H1 (cell line): ENCODE measurements around the gene TRAPPC13. TPM values are rescaled to one million over a fixed set of nuclear protein-coding genes. Genes with fewer than 3 reads are reported as not detected.

ENCODE experiments used
- CTCF ChIA-PET: fragments of 300-600 bp; sonication (Branson Sonifier 250); formaldehyde crosslinking; loops from one replicate; lab custom pipeline; 2021; ENCODE audit not compliant: partially characterized antibody; lab: Charles Lee
- POLR2A ChIA-PET: fragments of 300-600 bp; sonication (Branson Sonifier 250); formaldehyde crosslinking; loops from one replicate; lab custom pipeline; 2021; ENCODE audit warnings: inconsistent platforms; ENCODE audit not compliant: partially characterized antibody; lab: Charles Lee
- DNase-seq, 2 experiments: peaks; one replicate each; pipeline versions ENCODE4 v3.0.0 to v3.0.0-alpha.2; 2010 to 2022; ENCODE audit warnings: low spot score in 2 of 2, low read depth in 1 of 2, mixed read lengths in 1 of 2
- FAIRE-seq: peaks from 2 replicates; lab custom pipeline; 2011; peaks lifted over from hg19 to GRCh38; lab: Jason Lieb, UNC
- H2AFZ ChIP-seq: 2 replicates; pipeline ENCODE4 v1.8.1; 2012; ENCODE audit warnings: low read length, inconsistent platforms
- H2AK5ac ChIP-seq: 2 replicates; pipeline ENCODE4 v1.6.1; 2013; ENCODE audit warnings: low read depth, low read length
- H2BK120ac ChIP-seq: replicated peaks from 2 replicates; pipeline ENCODE3; 2013; ENCODE audit warnings: low read depth, low read length, inconsistent platforms
- H2BK12ac ChIP-seq: 2 replicates; pipeline ENCODE4 v1.6.1; 2013; ENCODE audit warnings: low read depth, low read length
- H2BK15ac ChIP-seq: 2 replicates; pipeline ENCODE4 v1.6.1; 2013; ENCODE audit warnings: low read length
- H2BK20ac ChIP-seq: 2 replicates; pipeline ENCODE4 v1.6.1; 2013; ENCODE audit warnings: low read length
- H2BK5ac ChIP-seq: 2 replicates; pipeline ENCODE4 v1.6.1; 2013; ENCODE audit warnings: low read depth, low read length
- H3K14ac ChIP-seq: 2 replicates; pipeline ENCODE4 v1.6.1; 2013; ENCODE audit warnings: inconsistent platforms; ENCODE audit not compliant: insufficient read length
- H3K18ac ChIP-seq: 2 replicates; pipeline ENCODE4 v1.6.1; 2013; ENCODE audit warnings: low read length; ENCODE audit errors: extremely low read depth
- H3K23ac ChIP-seq: 2 replicates; pipeline ENCODE4 v1.6.1; 2013; ENCODE audit warnings: inconsistent platforms; ENCODE audit not compliant: insufficient read length
- H3K23me2 ChIP-seq: 2 replicates; pipeline ENCODE4 v1.6.1; 2013; ENCODE audit warnings: low read depth, low read length
- H3K27ac ChIP-seq: 2 replicates; pipeline ENCODE4 v1.6.1; 2011; ENCODE audit warnings: low read depth, low read length, inconsistent platforms
- H3K27me3 ChIP-seq, 4 experiments: replicated peaks in 1 of 4; 1 replicate in 1 of 4; 2 replicates in 3 of 4; pipeline versions ENCODE4 v1.6.1 to v1.8.1; 2011 to 2013; ENCODE audit warnings: low read length in 3 of 4, mild to moderate bottlenecking in 3 of 4, inconsistent platforms in 2 of 4, mixed read lengths in 2 of 4, moderate library complexity in 1 of 4; ENCODE audit not compliant: control insufficient read depth in 3 of 4, insufficient read depth in 3 of 4; ENCODE audit errors: extremely low read depth in 1 of 4
- H3K36me3 ChIP-seq, 4 experiments: 2 replicates each; pipeline versions ENCODE4 v1.6.1 to v1.8.1; 2011 to 2013; ENCODE audit warnings: mild to moderate bottlenecking in 4 of 4, low read length in 3 of 4, moderate library complexity in 2 of 4, control low read depth in 1 of 4, inconsistent platforms in 1 of 4; ENCODE audit not compliant: insufficient read depth in 4 of 4, control insufficient read depth in 2 of 4
- H3K4ac ChIP-seq: replicated peaks from 2 replicates; pipeline ENCODE3; 2013; ENCODE audit warnings: low read length, low read depth, mixed read lengths, inconsistent platforms; ENCODE audit not compliant: insufficient read length
- H3K4me1 ChIP-seq, 4 experiments: replicated peaks in 1 of 4; 1 replicate in 1 of 4; 2 replicates in 3 of 4; pipeline versions ENCODE4 v1.6.1 to v1.8.1; 2011 to 2013; ENCODE audit warnings: low read length in 3 of 4, inconsistent platforms in 2 of 4, mixed read lengths in 1 of 4; ENCODE audit not compliant: insufficient read depth in 4 of 4, control insufficient read depth in 3 of 4
- H3K4me2 ChIP-seq, 2 experiments: 2 replicates each; pipeline versions ENCODE4 v1.6.1 to v1.8.1; 2011 to 2013; ENCODE audit warnings: low read depth in 2 of 2, low read length in 2 of 2, control low read depth in 1 of 2, inconsistent platforms in 1 of 2, mild to moderate bottlenecking in 1 of 2; ENCODE audit not compliant: insufficient read depth in 1 of 2
- H3K4me3 ChIP-seq, 4 experiments: fragments of 200-600, 300-600 bp in 1 of 4; sonication (generic), shearing (Covaris generic), sonication (Bioruptor Twin) in 1 of 4; 2 replicates each; pipeline versions ENCODE4 v1.5.1 to v1.8.1; 2011 to 2016; ENCODE audit warnings: low read length in 4 of 4, low read depth in 3 of 4, control low read depth in 2 of 4, inconsistent platforms in 2 of 4, mild to moderate bottlenecking in 2 of 4, mixed read lengths in 1 of 4, moderate library complexity in 1 of 4; ENCODE audit not compliant: insufficient read depth in 2 of 4; ENCODE audit errors: extremely low read depth in 1 of 4
- H3K56ac ChIP-seq: replicated peaks from 2 replicates; pipeline ENCODE3; 2013; ENCODE audit warnings: low read depth, mild to moderate bottlenecking, mixed read lengths, low read length, inconsistent platforms; ENCODE audit not compliant: insufficient read length
- H3K79me1 ChIP-seq: 2 replicates; pipeline ENCODE4 v1.6.1; 2013; ENCODE audit warnings: low read depth, low read length, control low read depth
- H3K79me2 ChIP-seq, 2 experiments: 2 replicates each; pipeline versions ENCODE4 v1.6.1 to v1.8.1; 2012 to 2013; ENCODE audit warnings: low read length in 2 of 2, mild to moderate bottlenecking in 2 of 2, inconsistent platforms in 1 of 2; ENCODE audit not compliant: insufficient read depth in 2 of 2, control insufficient read depth in 1 of 2
- H3K9ac ChIP-seq, 4 experiments: replicated peaks in 1 of 4; 1 replicate in 1 of 4; 2 replicates in 3 of 4; pipeline versions ENCODE4 v1.6.1 to v1.8.1; 2011 to 2013; ENCODE audit warnings: low read depth in 3 of 4, low read length in 3 of 4, control low read depth in 2 of 4, mild to moderate bottlenecking in 2 of 4, moderate library complexity in 2 of 4, inconsistent platforms in 1 of 4; ENCODE audit errors: extremely low read depth in 1 of 4
- H3K9me3 ChIP-seq, 2 experiments: 2 replicates each; pipeline versions ENCODE4 v1.6.1 to v1.8.1; 2012 to 2013; ENCODE audit warnings: mild to moderate bottlenecking in 2 of 2, moderate library complexity in 2 of 2, control low read depth in 1 of 2, inconsistent platforms in 1 of 2, low read depth in 1 of 2, low read length in 1 of 2, mixed read lengths in 1 of 2; ENCODE audit not compliant: insufficient read depth in 2 of 2
- H4K20me1 ChIP-seq, 2 experiments: replicated peaks in 1 of 2; 2 replicates each; pipeline versions ENCODE3 to v1.8.1; 2011 to 2013; ENCODE audit warnings: inconsistent platforms in 2 of 2, low read length in 2 of 2, mild to moderate bottlenecking in 1 of 2; ENCODE audit not compliant: insufficient read depth in 2 of 2, control insufficient read depth in 1 of 2
- H4K5ac ChIP-seq: 2 replicates; pipeline ENCODE4 v1.6.1; 2013; ENCODE audit warnings: low read length, low read depth, mixed read lengths, inconsistent platforms; ENCODE audit not compliant: insufficient read length
- H4K8ac ChIP-seq: 2 replicates; pipeline ENCODE4 v1.8.0; 2013; ENCODE audit warnings: mild to moderate bottlenecking, moderate library complexity, low read length, inconsistent platforms; ENCODE audit not compliant: insufficient read depth; ENCODE audit errors: extremely low read depth
- H4K91ac ChIP-seq: replicated peaks from 2 replicates; pipeline ENCODE3; 2013; ENCODE audit warnings: low read length, mixed read lengths, inconsistent platforms; ENCODE audit not compliant: insufficient read length
- BCL11A ChIP-seq, 2 experiments: IDR thresholded peaks; one replicate each; pipeline ENCODE4 v1.6.1; 2011; ENCODE audit warnings: low read depth in 2 of 2, low read length in 2 of 2, mild to moderate bottlenecking in 2 of 2
- CHD2 ChIP-seq: IDR thresholded peaks from 2 replicates; pipeline ENCODE4 v1.6.1; 2012; ENCODE audit warnings: low read length, improper control_type of control experiment
- CREB1 ChIP-seq: IDR thresholded peaks from 2 replicates; pipeline ENCODE4 v1.6.1; 2012; ENCODE audit warnings: inconsistent platforms
- CTBP2 ChIP-seq: IDR thresholded peaks from 2 replicates; pipeline ENCODE4 v1.7.0; 2011; ENCODE audit warnings: borderline replicate concordance, mild to moderate bottlenecking, moderate library complexity, mixed read lengths, low read length; ENCODE audit not compliant: insufficient read depth, insufficient read length
- RBBP5 ChIP-seq: IDR thresholded peaks from 2 replicates; pipeline ENCODE4 v1.7.1; 2012; ENCODE audit warnings: low read depth, mild to moderate bottlenecking, inconsistent platforms, low read length, moderate library complexity, borderline replicate concordance
- RNF2 ChIP-seq: fragments of 200-900, 300-1000 bp; sonication (generic); IDR thresholded peaks from 2 replicates; pipeline ENCODE4 v1.7.1; 2016; ENCODE audit warnings: borderline replicate concordance, low read depth, mild to moderate bottlenecking, antibody characterized with exemption, low read length; ENCODE audit not compliant: poor library complexity, severe bottlenecking; ENCODE audit errors: missing control alignments
- SAP30 ChIP-seq: fragments of 300-600 bp; sonication (generic); IDR thresholded peaks from 2 replicates; pipeline ENCODE4 v1.7.1; 2012; ENCODE audit warnings: low read length, moderate library complexity, mild to moderate bottlenecking, inconsistent platforms; ENCODE audit not compliant: insufficient read depth, insufficient replicate concordance
- SIRT6 ChIP-seq: IDR thresholded peaks from one replicate; pipeline ENCODE4 v1.7.1; 2012; ENCODE audit warnings: low read length, inconsistent platforms
- SP1 ChIP-seq: IDR thresholded peaks from 2 replicates; pipeline ENCODE4 v1.6.1; 2011; ENCODE audit warnings: low read depth, low read length
- TAF1 ChIP-seq: IDR thresholded peaks from 2 replicates; pipeline ENCODE4 v1.6.1; 2011; ENCODE audit warnings: mild to moderate bottlenecking, low read depth, low read length
- WGBS, 2 experiments: shearing (Covaris generic) in 1 of 2; methylation state at CpG; one replicate each; pipeline versions ENCODE4 v1.1.6 to v1.1.7; 2013 to 2015; ENCODE audit warnings: low lambda C conversion rate in 2 of 2, mixed read lengths in 2 of 2, inconsistent platforms in 1 of 2, low coverage in 1 of 2, missing lambda C conversion rate in 1 of 2; ENCODE audit not compliant: insufficient replicate concordance in 2 of 2, insufficient coverage in 1 of 2, insufficient read length in 1 of 2; ENCODE audit errors: extremely low coverage in 1 of 2, missing lambda C conversion rate in 1 of 2; 5-methylcytosine and 5-hydroxymethylcytosine counted together
- polyA plus RNA-seq, 7 experiments: library from polyadenylated mRNA; depleted of rRNA in 3 of 7; stranded (reverse) in 5 of 7; unstranded in 2 of 7; fragments of >200 nt in 5 of 7; fragments of 200-250 nt in 2 of 7; gene quantifications; 1 replicate in 5 of 7; 2 replicates in 1 of 7; 4 replicates in 1 of 7; pipeline versions ENCODE4 v1.2.1 to v1.2.3, GENCODE V29; 2011 to 2013; ENCODE audit warnings: missing spikeins in 2 of 7, mixed read lengths in 2 of 7
- total RNA-seq: library from RNA; stranded (reverse); fragmentation: NEBNext Ultra II Directional; extraction: Animal tissue kit (Norgen Biotek cat#: 25700); gene quantifications from 2 replicates; pipeline ENCODE4 v1.2.1, GENCODE V29; 2021

TRAPPC13 gene
- total and polyA plus RNA-seq, 2 of the 8 experiments (the other 6 are each of a cell fraction or from before 2014, with no cell fraction given), result 6.3 to 16.8 TPM

DNA sequence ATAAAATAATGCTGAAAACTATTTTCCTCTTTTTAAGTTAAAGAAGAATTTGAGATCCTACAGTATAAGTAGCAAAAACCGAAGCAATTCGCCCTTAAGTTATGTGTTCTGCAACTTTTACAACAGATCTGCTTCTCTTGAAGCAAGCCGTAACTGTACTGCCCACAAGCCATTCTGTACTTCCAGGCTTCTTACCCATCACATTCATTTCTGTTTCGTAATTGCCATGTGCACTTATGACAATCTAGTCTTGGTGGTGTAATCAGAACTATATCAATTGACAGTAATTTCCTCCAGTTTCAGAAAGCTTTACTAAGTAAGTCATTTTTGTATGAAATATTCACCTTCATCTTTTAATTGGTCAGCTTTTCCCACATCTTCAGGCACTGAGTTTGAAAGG is 83.3 kb downstream of the TRAPPC13 start:
- Histone ChIP-seq H3K27me3 (no peaks in the 10 kb centered on the region), H3K56ac (no peak overlapping the region), H3K4ac (no peak overlapping the region), H3K4me2 (no peak overlapping the region), H2AFZ (no peak overlapping the region), H4K91ac (no peak overlapping the region), H4K5ac (no peak overlapping the region), H3K18ac (no peak overlapping the region), H3K9me3 (no peaks in the 10 kb centered on the region), H3K79me2 (no peaks in the 10 kb centered on the region), H3K79me1 (no peaks in the 10 kb centered on the region), H3K4me1 (no peaks in the 10 kb centered on the region), H3K36me3 (peaks cover 0 to 30% (median 3%) of the 10 kb centered on the region in 4 experiments; a peak in 4 of 8 replicates), H2BK20ac (no peak overlapping the region), H3K27ac (no peak overlapping the region), H3K23me2 (no peaks in the 10 kb centered on the region; the same call in 1 of the 2 replicates), H3K9ac (no peak overlapping the region), H2BK12ac (no peak overlapping the region), H2AK5ac (no peak overlapping the region), H2BK15ac (no peak overlapping the region), H3K14ac (no peak overlapping the region), H2BK120ac (no peak overlapping the region), H3K4me3 (no peak overlapping the region), H3K23ac (no peak overlapping the region), H4K20me1 (no peaks in the 10 kb centered on the region), H2BK5ac (no peak overlapping the region), H4K8ac (no peak overlapping the region)
- ChIA-PET POLR2A (no interaction called here), CTCF (no interaction called here)
- no peak for FAIRE-seq
- TF ChIP-seq CHD2, result no peak
- no peak for TF ChIP-seq RNF2
- no peak for TF ChIP-seq TAF1
- TF ChIP-seq CTBP2, result no peak
- no peak for TF ChIP-seq SAP30
- no peak for TF ChIP-seq SIRT6
- TF ChIP-seq BCL11A (IDR thresholded peaks at IDR 0.05; ENCODE audit: low read depth in 2 of 2, low read length in 2 of 2), result no peak
- no peak for TF ChIP-seq RBBP5
- no peak for TF ChIP-seq CREB1
- no peak for TF ChIP-seq SP1
- no peak for DNase-seq
- 94% methylated on average over 4 of the region's 4 CpGs; no CpG with 5 or more reads in 1 of the 2 experiments for WGBS, 2 experiments
